HG03064 (cell line): ENCODE data around the gene TMEM135.
"Not testable (repeated sequence)": the region's sequence is repeated elsewhere in the genome, so short reads cannot be mapped to it uniquely, and the experiment has no call there.

Experiments
- ATAC-seq: cut with Tn5 transposase; IDR thresholded peaks from one replicate; pipeline ENCODE4 v1.9.1; 2021; ENCODE audit warnings: low read depth; ENCODE audit not compliant: unreplicated experiment

The TMEM135 gene

GRCh38 chr11:87139475-87139874 lies 101.7 kb downstream of the TMEM135 start:
- ATAC-seq = no peak

- no peak for ATAC-seq
These were observed 103.6 kb downstream of the TMEM135 start for GRCh38 chr11:87141322-87141721.

- no peak for ATAC-seq
These were observed 104.3 kb downstream of the TMEM135 start for GRCh38 chr11:87141980-87142514.

- ATAC-seq = no peak
These were observed 104.9 kb downstream of the TMEM135 start for GRCh38 chr11:87142594-87142993.

- no peak for ATAC-seq
These were observed 105.9 kb downstream of the TMEM135 start for GRCh38 chr11:87143641-87144040.

- no peak for ATAC-seq
These were observed 106.5 kb downstream of the TMEM135 start for GRCh38 chr11:87144252-87144651.

GRCh38 chr11:87148749-87149148 lies 111.0 kb downstream of the TMEM135 start:
- ATAC-seq = no peak

- ATAC-seq = not testable (repeated sequence)
These were observed 112.0 kb downstream of the TMEM135 start for GRCh38 chr11:87149782-87150181.

GRCh38 chr11:87150936-87151335 lies 113.2 kb downstream of the TMEM135 start:
- no peak for ATAC-seq

- ATAC-seq = no peak
These were observed 116.5 kb downstream of the TMEM135 start for GRCh38 chr11:87154246-87154645.

GRCh38 chr11:87156970-87157369 lies 119.2 kb downstream of the TMEM135 start:
- ATAC-seq = no peak

- not testable (repeated sequence) for ATAC-seq
These were observed 131.3 kb downstream of the TMEM135 start for GRCh38 chr11:87169076-87169475.

- no peak for ATAC-seq
These were observed 135.7 kb downstream of the TMEM135 start for GRCh38 chr11:87173185-87174039.

- ATAC-seq = no peak
These were observed 137.1 kb downstream of the TMEM135 start for GRCh38 chr11:87174870-87175269.

GRCh38 chr11:87176044-87176443 lies 138.3 kb downstream of the TMEM135 start:
- no peak for ATAC-seq

- no peak for ATAC-seq
These were observed 141.9 kb downstream of the TMEM135 start for GRCh38 chr11:87179621-87180020.

GRCh38 chr11:87180742-87181141 lies 143.0 kb downstream of the TMEM135 start:
- no peak for ATAC-seq

GRCh38 chr11:87181143-87181542 lies 143.4 kb downstream of the TMEM135 start:
- ATAC-seq = no peak

- no peak for ATAC-seq
These were observed 147.5 kb downstream of the TMEM135 start for GRCh38 chr11:87185228-87185627.

GRCh38 chr11:87187076-87187475 lies 149.3 kb downstream of the TMEM135 start:
- ATAC-seq = no peak

- ATAC-seq = no peak
These were observed 150.2 kb downstream of the TMEM135 start for GRCh38 chr11:87187930-87188329.

- not testable (repeated sequence) for ATAC-seq
These were observed 150.7 kb downstream of the TMEM135 start for GRCh38 chr11:87188396-87188795.
